Prostate gland (tissue), 2 donors: ENCODE data around the gene TCF7L2.

Source experiments
- POLR2A ChIP-seq: fragments of 450-650 bp; IDR thresholded peaks from one replicate; pipeline ENCODE4 v1.6.1; 2016; ENCODE audit warnings: antibody characterized with exemption, mild to moderate bottlenecking
- POLR2AphosphoS5 ChIP-seq: sonication (generic); formaldehyde crosslinking; IDR thresholded peaks from one replicate; pipeline ENCODE4 v1.6.1; 2017; ENCODE audit warnings: antibody characterized with exemption
- TF ChIP-seq, protein P1 (sequence below), 4 experiments: fragments of 200-600 bp in 2 of 4; fragments of 450-650 bp in 2 of 4; sonication (generic) in 2 of 4; IDR thresholded peaks; 1 replicate in 3 of 4; 2 replicates in 1 of 4; pipeline ENCODE4 v1.5.1; 2016 to 2019; ENCODE audit warnings: antibody characterized with exemption in 4 of 4, mild to moderate bottlenecking in 2 of 4, moderate library complexity in 2 of 4

DNA sequence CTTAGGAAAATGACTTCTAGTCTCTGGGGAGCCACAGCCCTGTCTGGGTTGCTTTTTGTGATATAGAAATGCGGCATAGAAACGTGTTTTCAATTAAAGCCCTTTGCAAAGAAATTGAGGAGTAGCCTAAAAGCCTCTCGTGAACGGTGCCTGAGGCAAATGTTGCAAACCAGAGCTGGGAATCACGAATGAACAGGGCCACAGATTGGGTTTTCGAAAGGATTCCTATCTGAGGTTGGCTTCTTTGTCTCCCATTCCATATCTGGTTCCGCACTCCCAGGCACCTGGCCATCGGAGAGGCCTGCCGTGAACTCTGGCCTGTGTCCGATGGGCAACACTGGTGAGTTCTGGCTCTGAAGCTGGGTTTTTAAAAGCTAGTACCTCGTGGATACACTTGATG lies 221.6 kb downstream of the TCF7L2 start:
- no peak for TF ChIP-seq POLR2A
- TF ChIP-seq, protein P1, sequence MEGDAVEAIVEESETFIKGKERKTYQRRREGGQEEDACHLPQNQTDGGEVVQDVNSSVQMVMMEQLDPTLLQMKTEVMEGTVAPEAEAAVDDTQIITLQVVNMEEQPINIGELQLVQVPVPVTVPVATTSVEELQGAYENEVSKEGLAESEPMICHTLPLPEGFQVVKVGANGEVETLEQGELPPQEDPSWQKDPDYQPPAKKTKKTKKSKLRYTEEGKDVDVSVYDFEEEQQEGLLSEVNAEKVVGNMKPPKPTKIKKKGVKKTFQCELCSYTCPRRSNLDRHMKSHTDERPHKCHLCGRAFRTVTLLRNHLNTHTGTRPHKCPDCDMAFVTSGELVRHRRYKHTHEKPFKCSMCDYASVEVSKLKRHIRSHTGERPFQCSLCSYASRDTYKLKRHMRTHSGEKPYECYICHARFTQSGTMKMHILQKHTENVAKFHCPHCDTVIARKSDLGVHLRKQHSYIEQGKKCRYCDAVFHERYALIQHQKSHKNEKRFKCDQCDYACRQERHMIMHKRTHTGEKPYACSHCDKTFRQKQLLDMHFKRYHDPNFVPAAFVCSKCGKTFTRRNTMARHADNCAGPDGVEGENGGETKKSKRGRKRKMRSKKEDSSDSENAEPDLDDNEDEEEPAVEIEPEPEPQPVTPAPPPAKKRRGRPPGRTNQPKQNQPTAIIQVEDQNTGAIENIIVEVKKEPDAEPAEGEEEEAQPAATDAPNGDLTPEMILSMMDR (IDR thresholded peaks at IDR 0.05), result no peak
- no peak for TF ChIP-seq POLR2AphosphoS5
